Measurements from ENCODE around the gene NAA15. TPM values are rescaled to one million over a fixed set of nuclear protein-coding genes. Genes with fewer than 3 reads are reported as not detected.
"Not testable (repeated sequence)": the region's sequence is repeated elsewhere in the genome, so short reads cannot be mapped to it uniquely, and the experiment has no call there.

NAA15 gene
- polyA plus RNA-seq, 2 donors, result 5.6 to 11.4 TPM

DNA sequence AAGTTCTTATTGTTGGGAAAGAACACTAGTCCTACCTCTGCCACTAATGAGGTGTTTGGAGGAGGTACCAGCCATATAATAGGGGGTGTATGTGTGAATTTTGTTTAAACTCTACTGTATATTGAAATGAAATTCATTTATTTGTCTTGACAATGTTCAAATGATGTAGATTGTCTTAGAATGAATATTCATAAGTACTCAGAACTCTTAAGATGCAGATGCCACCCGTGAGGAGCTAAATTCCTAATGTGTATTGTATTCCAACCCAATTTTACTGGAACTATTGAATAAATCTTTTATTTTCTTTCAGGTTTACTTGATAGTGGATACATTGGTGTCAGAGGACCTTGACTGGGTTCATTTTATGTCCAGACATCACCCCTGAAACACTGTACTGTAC, 88.7 kb downstream of the NAA15 start:
- Histone ChIP-seq H3K36me3 (ENCODE audit: control insufficient read depth in 2 of 2, insufficient read depth in 2 of 2, low read length in 1 of 2) (peaks cover 0 to 5% of the 10 kb centered on the region in 2 donors), H3K9me3 (ENCODE audit: control insufficient read depth in 2 of 2, insufficient read depth in 1 of 2, low read depth in 1 of 2, low read length in 1 of 2) (no peaks in the 10 kb centered on the region), H3K4me3 (ENCODE audit: low read depth in 1 of 2, low read length in 2 of 2) (no peak overlapping the region), H3K27ac (ENCODE audit: low read depth in 2 of 2, low read length in 1 of 2) (no peak overlapping the region), H3K4me1 (ENCODE audit: control insufficient read depth in 2 of 2, insufficient read depth in 2 of 2, low read length in 1 of 2) (no peaks in the 10 kb centered on the region), H3K27me3 (ENCODE audit: control insufficient read depth in 1 of 2, insufficient read depth in 2 of 2, low read length in 2 of 2) (no peaks in the 10 kb centered on the region)
- 95 to 100% methylated on average over 1 of the region's 1 CpG for WGBS, 2 donors

DNA sequence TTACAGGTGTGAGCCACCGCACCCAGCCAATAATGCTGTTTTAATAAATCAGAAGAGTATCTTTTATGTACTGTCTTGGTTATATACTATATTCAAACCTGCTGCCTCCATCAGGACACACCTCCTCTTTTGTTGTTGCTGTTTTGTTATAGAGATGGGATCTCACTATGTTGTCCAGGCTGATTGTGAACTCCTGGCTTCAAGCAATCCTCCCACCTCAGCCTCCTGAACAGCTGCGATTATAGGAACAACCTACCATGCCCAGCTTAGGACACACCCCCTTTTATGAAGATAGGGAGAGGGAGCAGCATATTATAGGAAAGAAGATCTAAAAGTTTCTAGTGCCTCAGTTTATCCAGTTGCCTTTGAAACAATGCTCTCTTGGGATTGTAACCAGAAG, 90.4 kb downstream of the NAA15 start:
- no peaks in the 10 kb centered on the region for H3K4me1 ChIP-seq (ENCODE audit: control insufficient read depth in 2 of 2, insufficient read depth in 2 of 2, low read length in 1 of 2)
- H3K9me3 ChIP-seq (ENCODE audit: control insufficient read depth in 2 of 2, insufficient read depth in 1 of 2, low read depth in 1 of 2, low read length in 1 of 2), result no peaks in the 10 kb centered on the region
- H3K27ac ChIP-seq (ENCODE audit: low read depth in 2 of 2, low read length in 1 of 2), result no peak overlapping the region
- no peaks in the 10 kb centered on the region for H3K27me3 ChIP-seq (ENCODE audit: control insufficient read depth in 1 of 2, insufficient read depth in 2 of 2, low read length in 2 of 2)
- H3K36me3 ChIP-seq (ENCODE audit: control insufficient read depth in 2 of 2, insufficient read depth in 2 of 2, low read length in 1 of 2), result peaks cover 0 to 5% of the 10 kb centered on the region in 2 donors
- 96 to 98% methylated on average over 2 of the region's 2 CpGs for WGBS, 2 donors
- no peak overlapping the region for H3K4me3 ChIP-seq (ENCODE audit: low read depth in 1 of 2, low read length in 2 of 2)

DNA sequence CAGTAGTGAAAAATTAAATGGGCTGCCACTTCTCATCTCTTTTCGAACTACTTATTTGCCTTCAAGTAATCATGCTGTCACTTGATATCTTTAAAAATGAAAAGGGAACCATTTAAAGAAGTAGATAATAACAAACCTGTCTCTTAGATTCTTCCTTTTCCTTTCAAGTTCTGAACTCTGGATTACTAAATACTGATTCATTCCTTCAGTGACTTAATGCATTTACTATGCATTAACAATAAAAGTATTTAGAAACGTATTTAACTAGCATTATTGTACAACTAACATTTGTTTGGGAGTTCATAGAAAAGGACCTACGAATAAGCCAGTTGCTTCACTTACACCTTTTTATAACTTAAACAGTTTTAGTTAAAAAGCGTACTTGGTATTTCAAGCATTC, 91.5 kb downstream of the NAA15 start:
- no peaks in the 10 kb centered on the region for H3K27me3 ChIP-seq (ENCODE audit: control insufficient read depth in 1 of 2, insufficient read depth in 2 of 2, low read length in 2 of 2)
- 83 to 86% methylated on average over 4 of the region's 4 CpGs for WGBS, 2 donors
- no peaks in the 10 kb centered on the region for H3K9me3 ChIP-seq (ENCODE audit: control insufficient read depth in 2 of 2, insufficient read depth in 1 of 2, low read depth in 1 of 2, low read length in 1 of 2)
- no peak overlapping the region for H3K27ac ChIP-seq (ENCODE audit: low read depth in 2 of 2, low read length in 1 of 2)
- H3K4me1 ChIP-seq (ENCODE audit: control insufficient read depth in 2 of 2, insufficient read depth in 2 of 2, low read length in 1 of 2), result no peaks in the 10 kb centered on the region
- no peak overlapping the region for H3K4me3 ChIP-seq (ENCODE audit: low read depth in 1 of 2, low read length in 2 of 2)
- peaks cover 0 to 2% of the 10 kb centered on the region in 2 donors for H3K36me3 ChIP-seq (ENCODE audit: control insufficient read depth in 2 of 2, insufficient read depth in 2 of 2, low read length in 1 of 2)

DNA sequence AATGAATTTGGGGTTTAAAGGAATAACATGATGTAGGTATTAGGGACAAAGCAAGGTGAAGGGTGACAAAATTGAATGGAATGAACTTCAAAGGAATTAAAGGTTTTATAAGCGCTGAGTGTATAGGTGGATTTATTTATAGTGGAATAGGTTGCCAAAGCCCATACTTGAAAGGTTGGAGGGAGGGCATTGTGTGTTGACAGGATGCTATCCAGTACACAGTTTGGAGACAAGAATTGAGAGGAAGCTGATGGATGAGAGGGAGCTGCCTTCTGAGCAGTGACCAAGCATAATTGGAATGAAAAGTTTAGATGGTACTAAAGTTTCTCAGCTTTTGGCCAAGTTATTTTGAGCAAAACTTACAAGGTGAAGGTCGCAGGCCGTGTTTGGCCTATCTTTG, 100.1 kb downstream of the NAA15 start:
- Histone ChIP-seq H3K27me3 (ENCODE audit: control insufficient read depth in 1 of 2, insufficient read depth in 2 of 2, low read length in 2 of 2) (no peaks in the 10 kb centered on the region), H3K4me3 (ENCODE audit: low read depth in 1 of 2, low read length in 2 of 2) (no peak overlapping the region), H3K27ac (ENCODE audit: low read depth in 2 of 2, low read length in 1 of 2) (no peak overlapping the region), H3K9me3 (ENCODE audit: control insufficient read depth in 2 of 2, insufficient read depth in 1 of 2, low read depth in 1 of 2, low read length in 1 of 2) (no peaks in the 10 kb centered on the region), H3K4me1 (ENCODE audit: control insufficient read depth in 2 of 2, insufficient read depth in 2 of 2, low read length in 1 of 2) (no peaks in the 10 kb centered on the region), H3K36me3 (ENCODE audit: control insufficient read depth in 2 of 2, insufficient read depth in 2 of 2, low read length in 1 of 2) (no peaks in the 10 kb centered on the region)
- WGBS, 2 donors, result 93 to 98% methylated on average over 3 of the region's 3 CpGs

DNA sequence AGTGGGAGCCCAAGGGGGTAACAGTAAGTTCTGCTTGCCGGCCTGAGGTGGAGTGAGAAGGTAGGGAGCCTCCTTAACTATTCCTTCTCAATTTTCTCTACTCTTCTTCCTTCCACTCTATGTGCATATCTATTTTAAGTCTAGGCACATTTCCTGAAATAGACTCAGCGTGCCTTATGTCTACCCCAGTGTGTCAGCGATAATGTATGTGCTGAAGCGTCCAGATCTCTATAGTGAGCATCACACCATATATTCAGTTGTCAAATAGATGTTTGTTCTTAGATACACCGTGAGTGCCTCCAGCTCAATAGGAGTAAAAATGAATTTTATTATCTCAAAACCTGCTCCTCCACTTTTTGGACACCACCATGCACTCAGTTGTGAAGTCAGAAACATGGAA, 101.1 kb downstream of the NAA15 start:
- Histone ChIP-seq H3K4me3 (ENCODE audit: low read depth in 1 of 2, low read length in 2 of 2) (no peak overlapping the region), H3K27me3 (ENCODE audit: control insufficient read depth in 1 of 2, insufficient read depth in 2 of 2, low read length in 2 of 2) (no peaks in the 10 kb centered on the region), H3K4me1 (ENCODE audit: control insufficient read depth in 2 of 2, insufficient read depth in 2 of 2, low read length in 1 of 2) (no peaks in the 10 kb centered on the region), H3K9me3 (ENCODE audit: control insufficient read depth in 2 of 2, insufficient read depth in 1 of 2, low read depth in 1 of 2, low read length in 1 of 2) (no peaks in the 10 kb centered on the region), H3K27ac (ENCODE audit: low read depth in 2 of 2, low read length in 1 of 2) (no peak overlapping the region), H3K36me3 (ENCODE audit: control insufficient read depth in 2 of 2, insufficient read depth in 2 of 2, low read length in 1 of 2) (no peaks in the 10 kb centered on the region)
- 88 to 89% methylated on average over 5 of the region's 5 CpGs for WGBS, 2 donors

DNA sequence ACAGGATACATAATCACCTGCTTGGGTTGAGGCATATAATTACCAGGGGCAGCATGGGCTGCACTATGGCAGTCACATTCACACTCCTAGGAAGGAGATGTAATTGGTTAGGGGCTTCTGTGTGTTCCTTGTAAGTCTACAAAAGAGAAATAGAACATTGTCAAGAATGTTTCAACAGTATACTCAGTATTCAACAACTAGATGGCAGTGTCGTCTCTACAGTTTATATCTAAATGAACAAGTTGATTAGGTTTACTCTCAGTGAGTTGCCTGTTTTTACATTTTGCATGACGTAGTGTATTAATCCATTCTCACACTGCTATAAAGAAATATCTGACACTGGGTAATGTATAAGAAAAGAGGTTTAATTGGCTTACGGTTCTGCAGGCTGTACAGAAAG, 102.2 kb downstream of the NAA15 start:
- H3K4me3 ChIP-seq (ENCODE audit: low read depth in 1 of 2, low read length in 2 of 2), result no peak overlapping the region
- no peaks in the 10 kb centered on the region for H3K36me3 ChIP-seq (ENCODE audit: control insufficient read depth in 2 of 2, insufficient read depth in 2 of 2, low read length in 1 of 2)
- no peaks in the 10 kb centered on the region for H3K27me3 ChIP-seq (ENCODE audit: control insufficient read depth in 1 of 2, insufficient read depth in 2 of 2, low read length in 2 of 2)
- WGBS, 2 donors, result 90 to 94% methylated on average over 3 of the region's 3 CpGs
- no peaks in the 10 kb centered on the region for H3K4me1 ChIP-seq (ENCODE audit: control insufficient read depth in 2 of 2, insufficient read depth in 2 of 2, low read length in 1 of 2)
- H3K9me3 ChIP-seq (ENCODE audit: control insufficient read depth in 2 of 2, insufficient read depth in 1 of 2, low read depth in 1 of 2, low read length in 1 of 2), result no peaks in the 10 kb centered on the region
- no peak overlapping the region for H3K27ac ChIP-seq (ENCODE audit: low read depth in 2 of 2, low read length in 1 of 2)

DNA sequence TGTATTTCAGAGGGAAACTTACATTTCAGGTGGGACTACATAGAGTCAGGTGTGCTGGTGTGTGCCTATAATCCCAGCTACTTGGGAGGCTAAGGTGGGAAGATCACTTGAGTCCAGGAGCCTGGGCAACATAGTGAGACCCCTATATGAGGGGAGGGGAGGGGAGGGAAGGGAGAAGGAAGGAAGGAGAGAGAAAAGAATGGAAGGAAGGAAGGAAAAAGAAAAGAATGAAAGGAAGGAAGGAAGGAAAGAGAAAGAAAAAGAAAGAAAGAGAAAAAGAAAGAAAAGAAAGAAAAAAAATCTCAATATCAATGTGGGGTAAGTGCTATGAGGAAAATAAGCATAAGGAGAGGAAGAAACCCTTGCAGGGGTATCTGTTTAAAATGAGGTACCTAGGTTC, 109.0 kb downstream of the NAA15 start:
- Histone ChIP-seq H3K27me3 (ENCODE audit: control insufficient read depth in 1 of 2, insufficient read depth in 2 of 2, low read length in 2 of 2) (no peaks in the 10 kb centered on the region), H3K4me1 (ENCODE audit: control insufficient read depth in 2 of 2, insufficient read depth in 2 of 2, low read length in 1 of 2) (no peaks in the 10 kb centered on the region), H3K27ac (ENCODE audit: low read depth in 2 of 2, low read length in 1 of 2) (no peak overlapping the region), H3K4me3 (ENCODE audit: low read depth in 1 of 2, low read length in 2 of 2) (no peak overlapping the region), H3K36me3 (ENCODE audit: control insufficient read depth in 2 of 2, insufficient read depth in 2 of 2, low read length in 1 of 2) (no peaks in the 10 kb centered on the region), H3K9me3 (ENCODE audit: control insufficient read depth in 2 of 2, insufficient read depth in 1 of 2, low read depth in 1 of 2, low read length in 1 of 2) (no peaks in the 10 kb centered on the region)

DNA sequence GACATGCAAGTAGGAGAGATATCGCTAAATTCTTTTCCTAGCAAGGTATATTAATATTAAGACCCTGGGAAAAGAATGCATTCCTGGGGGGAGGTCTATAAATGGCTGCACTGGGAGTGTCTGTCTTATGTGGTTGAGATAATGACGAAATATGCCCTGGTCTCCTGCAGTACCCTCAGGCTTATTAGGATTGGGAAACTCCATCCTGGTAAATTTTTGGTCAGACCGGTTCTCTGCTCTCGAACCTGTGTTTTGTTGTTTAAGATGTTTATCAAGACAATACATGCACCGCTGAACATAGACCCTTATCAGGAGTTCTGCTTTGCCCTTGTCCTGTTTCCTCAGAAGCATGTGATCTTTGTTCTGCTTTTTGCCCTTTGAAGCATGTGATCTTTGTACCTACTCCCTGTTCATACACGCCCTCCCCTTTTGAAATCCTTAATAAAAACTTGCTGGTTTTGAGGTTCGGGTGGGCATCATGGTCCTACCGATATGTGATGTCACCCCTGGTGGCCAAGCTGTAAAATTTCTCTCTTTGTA, 113.4 kb downstream of the NAA15 start:
- H3K9me3 ChIP-seq (ENCODE audit: control insufficient read depth in 2 of 2, insufficient read depth in 1 of 2, low read depth in 1 of 2, low read length in 1 of 2); H3K4me1 ChIP-seq (ENCODE audit: control insufficient read depth in 2 of 2, insufficient read depth in 2 of 2, low read length in 1 of 2); H3K27ac ChIP-seq (ENCODE audit: low read depth in 2 of 2, low read length in 1 of 2); H3K27me3 ChIP-seq (ENCODE audit: control insufficient read depth in 1 of 2, insufficient read depth in 2 of 2, low read length in 2 of 2); H3K4me3 ChIP-seq (ENCODE audit: low read depth in 1 of 2, low read length in 2 of 2); H3K36me3 ChIP-seq (ENCODE audit: control insufficient read depth in 2 of 2, insufficient read depth in 2 of 2, low read length in 1 of 2): not testable (repeated sequence)
- 89 to 92% methylated on average over 8 of the region's 8 CpGs for WGBS, 2 donors

DNA sequence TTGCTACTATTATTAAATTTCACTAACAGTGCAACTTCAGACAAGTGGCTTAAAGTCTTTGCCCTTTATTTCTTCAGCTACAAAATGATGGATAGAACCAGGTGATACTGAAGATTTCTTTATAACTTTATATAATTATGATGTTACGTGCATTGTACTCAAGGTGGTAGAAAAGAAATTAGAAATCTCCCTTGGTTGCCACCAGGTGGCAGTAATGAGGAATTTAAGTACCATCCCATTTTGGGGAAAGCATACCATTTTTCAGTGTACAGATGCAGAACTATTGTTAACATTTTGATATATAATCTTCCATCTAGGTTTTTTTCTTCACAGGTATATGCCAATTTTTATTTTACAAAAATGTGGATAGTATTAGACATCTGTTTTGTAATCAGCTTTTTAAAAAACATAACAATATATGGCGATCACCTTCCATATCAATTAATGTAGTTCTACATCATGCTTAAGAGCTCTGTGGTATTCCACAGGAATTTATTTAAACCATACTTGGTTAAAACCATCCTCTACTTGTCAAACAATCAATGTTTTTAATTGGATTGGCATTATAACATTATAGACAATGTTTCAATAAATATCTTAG, 114.9 kb downstream of the NAA15 start:
- 78 to 86% methylated on average over 2 of the region's 2 CpGs for WGBS, 2 donors
- H3K4me1 ChIP-seq (ENCODE audit: control insufficient read depth in 2 of 2, insufficient read depth in 2 of 2, low read length in 1 of 2), result no peaks in the 10 kb centered on the region
- no peaks in the 10 kb centered on the region for H3K9me3 ChIP-seq (ENCODE audit: control insufficient read depth in 2 of 2, insufficient read depth in 1 of 2, low read depth in 1 of 2, low read length in 1 of 2)
- H3K27me3 ChIP-seq (ENCODE audit: control insufficient read depth in 1 of 2, insufficient read depth in 2 of 2, low read length in 2 of 2), result no peaks in the 10 kb centered on the region
- no peaks in the 10 kb centered on the region for H3K36me3 ChIP-seq (ENCODE audit: control insufficient read depth in 2 of 2, insufficient read depth in 2 of 2, low read length in 1 of 2)
- H3K27ac ChIP-seq (ENCODE audit: low read depth in 2 of 2, low read length in 1 of 2), result no peak overlapping the region
- H3K4me3 ChIP-seq (ENCODE audit: low read depth in 1 of 2, low read length in 2 of 2), result no peak overlapping the region

DNA sequence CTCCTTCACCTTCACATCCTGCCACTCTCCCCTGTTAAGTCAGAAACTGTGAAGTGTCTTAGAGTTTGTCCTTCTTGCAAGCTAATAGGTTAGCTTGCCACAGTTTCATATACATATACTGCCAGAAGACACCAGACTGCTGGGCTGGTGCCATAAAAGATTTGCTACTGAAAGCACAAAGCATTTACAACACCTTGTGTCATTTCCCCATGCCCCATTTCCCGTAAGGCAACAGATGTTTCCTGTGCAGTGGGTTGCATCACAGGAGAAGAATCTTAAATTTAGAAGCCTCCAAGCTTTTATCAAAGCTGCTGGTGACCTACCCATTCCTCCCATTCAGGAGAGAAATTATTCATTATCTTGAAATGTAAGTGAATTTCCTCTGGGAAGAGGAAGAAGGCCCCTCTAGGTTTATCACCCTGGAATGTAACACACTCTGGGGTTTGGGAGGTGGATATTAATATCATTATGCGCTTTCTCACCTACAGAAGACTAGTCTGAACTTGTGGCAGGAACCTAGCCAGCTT, 118.1 kb downstream of the NAA15 start:
- H3K36me3 ChIP-seq (ENCODE audit: control insufficient read depth in 2 of 2, insufficient read depth in 2 of 2, low read length in 1 of 2), result no peaks in the 10 kb centered on the region
- no peaks in the 10 kb centered on the region for H3K27me3 ChIP-seq (ENCODE audit: control insufficient read depth in 1 of 2, insufficient read depth in 2 of 2, low read length in 2 of 2)
- H3K4me3 ChIP-seq (ENCODE audit: low read depth in 1 of 2, low read length in 2 of 2), result no peak overlapping the region
- 57 to 67% methylated on average over 2 of the region's 2 CpGs for WGBS, 2 donors
- H3K9me3 ChIP-seq (ENCODE audit: control insufficient read depth in 2 of 2, insufficient read depth in 1 of 2, low read depth in 1 of 2, low read length in 1 of 2), result no peaks in the 10 kb centered on the region
- H3K27ac ChIP-seq (ENCODE audit: low read depth in 2 of 2, low read length in 1 of 2), result no peak overlapping the region
- no peaks in the 10 kb centered on the region for H3K4me1 ChIP-seq (ENCODE audit: control insufficient read depth in 2 of 2, insufficient read depth in 2 of 2, low read length in 1 of 2)
